IMR-90 (cell line): ENCODE data around the gene CCL11. TPM values are rescaled to one million over a fixed set of nuclear protein-coding genes. Genes with fewer than 3 reads are reported as not detected.

Experiments used
- ATAC-seq: fragments of 200-7000 bp; cut with Tn5 transposase; 2 replicates; pipeline ENCODE4 v1.9.1; 2020; ENCODE audit warnings: low read depth, mild to moderate bottlenecking, moderate library complexity
- BruUV-seq: library from RNA; stranded (reverse); fragments of 400-500 nt; replicated peaks from 2 replicates; lab custom pipeline; 2021; lab: Mats Ljungman, UMichigan
- CTCF ChIA-PET: fragments of 300-600 bp; formaldehyde crosslinking; extraction: SDS; loops from one replicate; lab custom pipeline; 2021; ENCODE audit warnings: antibody characterized with exemption; lab: Yijun Ruan, JAX
- POLR2A ChIA-PET: fragments of 300-600 bp; sonication (Branson Sonifier 250); formaldehyde crosslinking; loops from one replicate; lab custom pipeline; 2022; ENCODE audit warnings: antibody characterized with exemption; ENCODE audit not compliant: unreplicated experiment; lab: Charles Lee
- DNase-seq: peaks from one replicate; pipeline ENCODE4 v3.0.0; 2013
- H2AFZ ChIP-seq: replicated peaks from 2 replicates; pipeline ENCODE3; 2013; ENCODE audit warnings: low read length, mild to moderate bottlenecking; ENCODE audit not compliant: poor library complexity
- H2AK5ac ChIP-seq: 2 replicates; pipeline ENCODE4 v1.6.1; 2013; ENCODE audit warnings: low read depth, low read length, inconsistent platforms
- H2AK9ac ChIP-seq: replicated peaks from 2 replicates; pipeline ENCODE3; 2013; ENCODE audit warnings: mild to moderate bottlenecking, low read depth, low read length, moderate library complexity; ENCODE audit not compliant: poor library complexity
- H2BK120ac ChIP-seq: 2 replicates; pipeline ENCODE4 v1.6.1; 2013; ENCODE audit warnings: low read depth, low read length, inconsistent platforms
- H2BK15ac ChIP-seq: 3 replicates; pipeline ENCODE4 v1.6.1; 2013; ENCODE audit warnings: low read depth, low read length, inconsistent platforms
- H2BK20ac ChIP-seq: 2 replicates; pipeline ENCODE4 v1.6.1; 2013; ENCODE audit warnings: low read depth, mild to moderate bottlenecking, inconsistent platforms, low read length, moderate library complexity
- H2BK5ac ChIP-seq: 2 replicates; pipeline ENCODE4 v1.6.1; 2013; ENCODE audit warnings: mild to moderate bottlenecking, low read depth, low read length, inconsistent platforms; ENCODE audit not compliant: poor library complexity, severe bottlenecking
- H3K14ac ChIP-seq: replicated peaks from 2 replicates; pipeline ENCODE4 v1.6.1; 2013; ENCODE audit warnings: low read depth, low read length, inconsistent platforms
- H3K18ac ChIP-seq: 2 replicates; pipeline ENCODE4 v1.6.1; 2013; ENCODE audit warnings: low read depth, low read length, control low read depth
- H3K23ac ChIP-seq: 2 replicates; pipeline ENCODE4 v1.6.1; 2013; ENCODE audit warnings: low read depth, low read length, inconsistent platforms
- H3K27ac ChIP-seq: 2 replicates; pipeline ENCODE4 v1.5.1; 2013; ENCODE audit warnings: mild to moderate bottlenecking, control low read depth, low read length; ENCODE audit not compliant: insufficient read depth
- H3K27me3 ChIP-seq: 2 replicates; pipeline ENCODE4 v1.6.1; 2013; ENCODE audit warnings: low read length; ENCODE audit not compliant: control insufficient read depth, insufficient read depth
- H3K36me3 ChIP-seq: 2 replicates; pipeline ENCODE4 v1.6.1; 2013; ENCODE audit warnings: low read length, mixed read lengths; ENCODE audit not compliant: control insufficient read depth, insufficient read depth
- H3K4ac ChIP-seq: 2 replicates; pipeline ENCODE4 v1.6.1; 2013; ENCODE audit warnings: low read depth, low read length, inconsistent platforms
- H3K4me1 ChIP-seq: 2 replicates; pipeline ENCODE4 v1.6.1; 2013; ENCODE audit warnings: low read length, mixed read lengths; ENCODE audit not compliant: control insufficient read depth, insufficient read depth
- H3K4me2 ChIP-seq: 2 replicates; pipeline ENCODE4 v1.6.1; 2013; ENCODE audit warnings: low read depth, mild to moderate bottlenecking, control low read depth, low read length, moderate library complexity
- H3K4me3 ChIP-seq: 2 replicates; pipeline ENCODE4 v1.5.1; 2013; ENCODE audit warnings: low read depth, mild to moderate bottlenecking, control low read depth, low read length, moderate library complexity; ENCODE audit not compliant: insufficient read depth
- H3K56ac ChIP-seq: 2 replicates; pipeline ENCODE4 v1.6.1; 2013; ENCODE audit warnings: low read length, inconsistent platforms; ENCODE audit not compliant: insufficient read depth; ENCODE audit errors: extremely low read depth
- H3K79me1 ChIP-seq, 2 experiments: 2 replicates each; pipeline ENCODE4 v1.6.1; 2013; ENCODE audit warnings: low read length in 2 of 2, inconsistent platforms in 1 of 2, low read depth in 1 of 2
- H3K9ac ChIP-seq: 2 replicates; pipeline ENCODE4 v1.6.1; 2013; ENCODE audit warnings: low read depth, low read length, control low read depth
- H3K9me1 ChIP-seq: 2 replicates; pipeline ENCODE4 v1.6.1; 2013; ENCODE audit warnings: low read length, inconsistent platforms; ENCODE audit not compliant: insufficient read depth
- H3K9me3 ChIP-seq: 2 replicates; pipeline ENCODE4 v1.6.1; 2013; ENCODE audit warnings: low read length; ENCODE audit not compliant: control insufficient read depth, insufficient read depth
- H4K20me1 ChIP-seq: 2 replicates; pipeline ENCODE4 v1.6.1; 2013; ENCODE audit warnings: low read length, inconsistent platforms; ENCODE audit not compliant: insufficient read depth
- H4K5ac ChIP-seq: 2 replicates; pipeline ENCODE4 v1.6.1; 2013; ENCODE audit warnings: mild to moderate bottlenecking, low read depth, low read length, control low read depth
- H4K8ac ChIP-seq, 2 experiments: 2 replicates each; pipeline ENCODE4 v1.6.1; 2013; ENCODE audit warnings: low read depth in 2 of 2, low read length in 2 of 2, control low read depth in 1 of 2, inconsistent platforms in 1 of 2
- H4K91ac ChIP-seq: 2 replicates; pipeline ENCODE4 v1.6.1; 2013; ENCODE audit warnings: low read depth, low read length, inconsistent platforms; ENCODE audit not compliant: insufficient read depth
- FOS ChIP-seq: fragments of 150-350 bp; IDR thresholded peaks from 2 replicates; pipeline ENCODE4 v1.6.1; 2016; ENCODE audit warnings: low read depth, low read length
- MAZ ChIP-seq: IDR thresholded peaks from 2 replicates; pipeline ENCODE4 v1.6.1; 2012; ENCODE audit warnings: low read depth, mild to moderate bottlenecking, low read length, improper control_type of control experiment, moderate library complexity, borderline replicate concordance
- POLR2A ChIP-seq: IDR thresholded peaks from 2 replicates; pipeline ENCODE4 v1.6.1; 2012; ENCODE audit warnings: mild to moderate bottlenecking, low read depth, low read length
- WGBS, 2 experiments: methylation state at CpG; one replicate each; pipeline versions ENCODE4 v1.1.5 to v1.1.7; 2013; ENCODE audit warnings: missing lambda C conversion rate in 2 of 2; ENCODE audit not compliant: insufficient read length in 1 of 2; ENCODE audit errors: extremely low coverage in 2 of 2; 5-methylcytosine and 5-hydroxymethylcytosine counted together
- dilution Hi-C: fragments of 300-500 bp; cut with HindIII; formaldehyde crosslinking; loops from one replicate; pipeline ENCODE4 v1.14.3; 2018; ENCODE audit warnings: low sequenced_read_pairs; ENCODE audit not compliant: unreplicated experiment
- in situ Hi-C: fragments of 300-500 bp; cut with MboI; formaldehyde crosslinking; loops from 3 replicates; pipeline ENCODE4 v1.14.3; 2019; ENCODE audit warnings: low sequenced_read_pairs, inconsistent platforms, mixed read lengths
- intact Hi-C: fragments of 100-400 bp; cut with micrococcal nuclease; formaldehyde crosslinking; loops from 2 replicates; pipeline ENCODE4 v1.10.0; 2022
- polyA plus RNA-seq, 3 experiments: library from polyadenylated mRNA; depleted of rRNA; stranded (reverse); fragments of >200 nt; gene quantifications; 2 replicates each; pipeline ENCODE4 v1.2.3, GENCODE V29; 2012; ENCODE audit warnings: low replicate concordance in 1 of 3
- total RNA-seq: library from RNA; depleted of rRNA; stranded (reverse); fragments of >200 nt; gene quantifications from 2 replicates; pipeline ENCODE4 v1.2.3, GENCODE V29; 2012

The CCL11 gene
- total and polyA plus RNA-seq, 2 of the 4 experiments (the other 2 are of a cell fraction): not detected

- peak overlapping the region; percentile 60 to 72 for H4K8ac ChIP-seq
- peak overlapping the region; percentile 70 for H3K23ac ChIP-seq
- intact Hi-C loops (loop anchor here (2.0 kb wide), 1 partner anchor 103 kb away; no protein-coding TSS in a partner anchor), in situ Hi-C loops (loop anchor here (25.0 kb wide), 1 partner anchor 860 kb away; the partner anchor contains the start of genes FNDC8 and RAD51D), dilution Hi-C loops (no loop called here)
- peaks cover 3% of the 10 kb centered on the region; the same call in 1 of the 2 replicates for H3K36me3 ChIP-seq
- peak overlapping the region; percentile 91 for H2BK120ac ChIP-seq
- ATAC-seq (peak; percentile 1), DNase-seq (no peak)
- peak overlapping the region; percentile 66 for H2AK9ac ChIP-seq
- no peaks in the 10 kb centered on the region for H4K20me1 ChIP-seq
- H3K9ac ChIP-seq: no peak overlapping the region
- peak overlapping the region; percentile 32; the same call in 1 of the 2 replicates for H3K56ac ChIP-seq
- H2AFZ ChIP-seq: peak overlapping the region; percentile 58
- peak overlapping the region; percentile 44 for H3K18ac ChIP-seq
- no CpG with 5 or more reads among the region's 5 CpGs for WGBS, 2 experiments
- H3K27ac ChIP-seq: peak overlapping the region; percentile 41
- H3K4me1 ChIP-seq: peaks cover 53% of the 10 kb centered on the region
- peak overlapping the region; percentile 95 for H2AK5ac ChIP-seq
- peak overlapping the region; percentile 11; the same call in 1 of the 2 replicates for H3K4me2 ChIP-seq
- no peaks in the 10 kb centered on the region for H3K79me1 ChIP-seq
- no peaks in the 10 kb centered on the region for H3K27me3 ChIP-seq
- BruUV-seq: no TSS peak
- peak overlapping the region; percentile 30 for H2BK5ac ChIP-seq
- H3K14ac ChIP-seq: peak overlapping the region; percentile 50
- peak overlapping the region; percentile 89 for H4K91ac ChIP-seq
- H3K4ac ChIP-seq: peak overlapping the region; percentile 82
- peaks cover 30% of the 10 kb centered on the region for H3K9me1 ChIP-seq
- TF ChIP-seq FOS (no peak), POLR2A (0 out of 2 replicates have a peak, but pooled peaks have one; percentile 10), MAZ (0 out of 2 replicates have a peak, but pooled peaks have one; percentile 22)
- no peak overlapping the region for H3K4me3 ChIP-seq
- H2BK20ac ChIP-seq: peak overlapping the region; percentile 90
- peak overlapping the region; percentile 75; the same call in 2 of the 3 replicates for H2BK15ac ChIP-seq
- ChIA-PET CTCF (interaction anchor here (1.4 to 1.9 kb wide), 2 partner anchors 81 to 109 kb away, joined by 4 to 9 read pairs; no protein-coding TSS in a partner anchor), POLR2A (interaction anchor here (0.9 kb wide), 1 partner anchor 51 kb away, joined by 3 read pairs; no protein-coding TSS in a partner anchor)
- no peaks in the 10 kb centered on the region for H3K9me3 ChIP-seq
- peak overlapping the region; percentile 21 for H4K5ac ChIP-seq
These were observed 33.5 kb upstream of the CCL11 start for GRCh38 chr17:34252095-34252443.
